ENCODE measurements around the gene NFASC.

The NFASC gene

GRCh38 chr1:204887846-204888245 is 17.2 kb downstream of the NFASC start:
- H3K9me3 ChIP-seq (ENCODE audit: control insufficient read depth, insufficient read depth, low read length), result no peaks in the 10 kb centered on the region
- H3K4me1 ChIP-seq (ENCODE audit: insufficient read depth, low read length), result no peaks in the 10 kb centered on the region
- no peaks in the 10 kb centered on the region for H3K36me3 ChIP-seq (ENCODE audit: insufficient read depth, low read length)
- no peak overlapping the region for H3K9ac ChIP-seq (ENCODE audit: low read depth, low read length)

- Histone ChIP-seq H3K4me1 (ENCODE audit: insufficient read depth, low read length) (no peaks in the 10 kb centered on the region), H3K9me3 (ENCODE audit: control insufficient read depth, insufficient read depth, low read length) (no peaks in the 10 kb centered on the region), H3K36me3 (ENCODE audit: insufficient read depth, low read length) (no peaks in the 10 kb centered on the region), H3K9ac (ENCODE audit: low read depth, low read length) (no peak overlapping the region)
Measured at GRCh38 chr1:204888294-204888693, 17.6 kb downstream of the NFASC start.

GRCh38 chr1:204889681-204890383 is 19.2 kb downstream of the NFASC start:
- Histone ChIP-seq H3K4me1 (ENCODE audit: insufficient read depth, low read length) (no peaks in the 10 kb centered on the region), H3K36me3 (ENCODE audit: insufficient read depth, low read length) (no peaks in the 10 kb centered on the region), H3K9ac (ENCODE audit: low read depth, low read length) (no peak overlapping the region), H3K9me3 (ENCODE audit: control insufficient read depth, insufficient read depth, low read length) (no peaks in the 10 kb centered on the region)

GRCh38 chr1:204891860-204892259 is 21.2 kb downstream of the NFASC start:
- H3K36me3 ChIP-seq (ENCODE audit: insufficient read depth, low read length), result no peaks in the 10 kb centered on the region
- no peaks in the 10 kb centered on the region for H3K9me3 ChIP-seq (ENCODE audit: control insufficient read depth, insufficient read depth, low read length)
- no peaks in the 10 kb centered on the region for H3K4me1 ChIP-seq (ENCODE audit: insufficient read depth, low read length)
- no peak overlapping the region for H3K9ac ChIP-seq (ENCODE audit: low read depth, low read length)

GRCh38 chr1:204894031-204894430 is 23.4 kb downstream of the NFASC start:
- Histone ChIP-seq H3K4me1 (ENCODE audit: insufficient read depth, low read length) (peaks cover 4% of the 10 kb centered on the region; the same call in 1 of the 2 replicates), H3K36me3 (ENCODE audit: insufficient read depth, low read length) (no peaks in the 10 kb centered on the region), H3K9ac (ENCODE audit: low read depth, low read length) (no peak overlapping the region), H3K9me3 (ENCODE audit: control insufficient read depth, insufficient read depth, low read length) (no peaks in the 10 kb centered on the region)

GRCh38 chr1:204894606-204895005 is 23.9 kb downstream of the NFASC start:
- H3K9ac ChIP-seq (ENCODE audit: low read depth, low read length), result no peak overlapping the region
- no peaks in the 10 kb centered on the region for H3K36me3 ChIP-seq (ENCODE audit: insufficient read depth, low read length)
- no peaks in the 10 kb centered on the region for H3K9me3 ChIP-seq (ENCODE audit: control insufficient read depth, insufficient read depth, low read length)
- peaks cover 4% of the 10 kb centered on the region; the same call in 1 of the 2 replicates for H3K4me1 ChIP-seq (ENCODE audit: insufficient read depth, low read length)

GRCh38 chr1:204896023-204896422 is 25.4 kb downstream of the NFASC start:
- Histone ChIP-seq H3K36me3 (ENCODE audit: insufficient read depth, low read length) (no peaks in the 10 kb centered on the region), H3K9ac (ENCODE audit: low read depth, low read length) (no peak overlapping the region), H3K9me3 (ENCODE audit: control insufficient read depth, insufficient read depth, low read length) (no peaks in the 10 kb centered on the region), H3K4me1 (ENCODE audit: insufficient read depth, low read length) (peaks cover 4% of the 10 kb centered on the region; the same call in 1 of the 2 replicates)

- H3K9ac ChIP-seq (ENCODE audit: low read depth, low read length), result no peak overlapping the region
- peaks cover 4% of the 10 kb centered on the region; the same call in 1 of the 2 replicates for H3K4me1 ChIP-seq (ENCODE audit: insufficient read depth, low read length)
- no peaks in the 10 kb centered on the region for H3K36me3 ChIP-seq (ENCODE audit: insufficient read depth, low read length)
- no peaks in the 10 kb centered on the region for H3K9me3 ChIP-seq (ENCODE audit: control insufficient read depth, insufficient read depth, low read length)
Measured at GRCh38 chr1:204896787-204897469, 26.3 kb downstream of the NFASC start.

GRCh38 chr1:204900721-204901120 is 30.1 kb downstream of the NFASC start:
- H3K36me3 ChIP-seq (ENCODE audit: insufficient read depth, low read length), result no peaks in the 10 kb centered on the region
- H3K9ac ChIP-seq (ENCODE audit: low read depth, low read length), result no peak overlapping the region
- H3K4me1 ChIP-seq (ENCODE audit: insufficient read depth, low read length), result peaks cover 4% of the 10 kb centered on the region; the same call in 1 of the 2 replicates
- no peaks in the 10 kb centered on the region for H3K9me3 ChIP-seq (ENCODE audit: control insufficient read depth, insufficient read depth, low read length)

- Histone ChIP-seq H3K9ac (ENCODE audit: low read depth, low read length) (no peak overlapping the region), H3K4me1 (ENCODE audit: insufficient read depth, low read length) (no peaks in the 10 kb centered on the region), H3K36me3 (ENCODE audit: insufficient read depth, low read length) (no peaks in the 10 kb centered on the region), H3K9me3 (ENCODE audit: control insufficient read depth, insufficient read depth, low read length) (no peaks in the 10 kb centered on the region)
Measured at GRCh38 chr1:204902671-204903070, 32.0 kb downstream of the NFASC start.

- Histone ChIP-seq H3K9me3 (ENCODE audit: control insufficient read depth, insufficient read depth, low read length) (no peaks in the 10 kb centered on the region), H3K4me1 (ENCODE audit: insufficient read depth, low read length) (no peaks in the 10 kb centered on the region), H3K36me3 (ENCODE audit: insufficient read depth, low read length) (no peaks in the 10 kb centered on the region), H3K9ac (ENCODE audit: low read depth, low read length) (no peak overlapping the region)
Measured at GRCh38 chr1:204904228-204904810, 33.7 kb downstream of the NFASC start.

- Histone ChIP-seq H3K36me3 (ENCODE audit: insufficient read depth, low read length) (no peaks in the 10 kb centered on the region), H3K9ac (ENCODE audit: low read depth, low read length) (no peak overlapping the region), H3K9me3 (ENCODE audit: control insufficient read depth, insufficient read depth, low read length) (no peaks in the 10 kb centered on the region), H3K4me1 (ENCODE audit: insufficient read depth, low read length) (no peaks in the 10 kb centered on the region)
Measured at GRCh38 chr1:204909109-204909508, 38.4 kb downstream of the NFASC start.

- H3K36me3 ChIP-seq (ENCODE audit: insufficient read depth, low read length), result no peaks in the 10 kb centered on the region
- peaks cover 10% of the 10 kb centered on the region for H3K4me1 ChIP-seq (ENCODE audit: insufficient read depth, low read length)
- H3K9me3 ChIP-seq (ENCODE audit: control insufficient read depth, insufficient read depth, low read length), result no peaks in the 10 kb centered on the region
- no peak overlapping the region for H3K9ac ChIP-seq (ENCODE audit: low read depth, low read length)
Measured at GRCh38 chr1:204915861-204916495, 45.3 kb downstream of the NFASC start.

- H3K36me3 ChIP-seq (ENCODE audit: insufficient read depth, low read length), result no peaks in the 10 kb centered on the region
- no peak overlapping the region for H3K9ac ChIP-seq (ENCODE audit: low read depth, low read length)
- no peaks in the 10 kb centered on the region for H3K9me3 ChIP-seq (ENCODE audit: control insufficient read depth, insufficient read depth, low read length)
- H3K4me1 ChIP-seq (ENCODE audit: insufficient read depth, low read length), result peaks cover 28% of the 10 kb centered on the region
Measured at GRCh38 chr1:204917802-204918201, 47.1 kb downstream of the NFASC start.
